Stimulated activated CD8-positive, alpha-beta memory T cell treated with anti-CD3 and anti-CD28 coated beads, Interleukin-4, amount 100 ng/mL, for 24 hours (primary cell): Measurements from ENCODE around the gene SORCS2.

Source experiments
- DNase-seq: peaks from one replicate; pipeline ENCODE4 v3.0.0-alpha.2; 2020; ENCODE audit warnings: low read depth

SORCS2 gene

DNA sequence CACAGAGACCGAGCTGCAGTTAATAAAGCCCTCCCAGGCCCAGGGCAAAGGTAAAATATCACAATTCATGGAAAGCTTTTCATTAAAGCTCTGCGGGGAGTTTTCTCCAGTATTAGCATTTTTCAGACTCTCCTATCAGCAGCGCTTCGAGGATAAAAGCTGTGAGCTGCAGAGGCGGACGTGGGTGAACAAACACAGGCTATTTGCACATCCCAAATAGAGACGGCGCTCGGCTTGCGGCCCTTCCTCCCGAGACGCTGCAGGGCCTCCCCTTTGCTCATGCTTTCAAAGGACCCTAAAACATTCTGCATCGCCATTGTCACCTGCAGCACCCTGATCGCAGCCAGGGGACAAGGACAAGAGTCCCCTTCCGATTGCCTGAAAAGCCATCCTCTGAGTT, 97.3 kb downstream of the SORCS2 start:
- no peak for DNase-seq

DNA sequence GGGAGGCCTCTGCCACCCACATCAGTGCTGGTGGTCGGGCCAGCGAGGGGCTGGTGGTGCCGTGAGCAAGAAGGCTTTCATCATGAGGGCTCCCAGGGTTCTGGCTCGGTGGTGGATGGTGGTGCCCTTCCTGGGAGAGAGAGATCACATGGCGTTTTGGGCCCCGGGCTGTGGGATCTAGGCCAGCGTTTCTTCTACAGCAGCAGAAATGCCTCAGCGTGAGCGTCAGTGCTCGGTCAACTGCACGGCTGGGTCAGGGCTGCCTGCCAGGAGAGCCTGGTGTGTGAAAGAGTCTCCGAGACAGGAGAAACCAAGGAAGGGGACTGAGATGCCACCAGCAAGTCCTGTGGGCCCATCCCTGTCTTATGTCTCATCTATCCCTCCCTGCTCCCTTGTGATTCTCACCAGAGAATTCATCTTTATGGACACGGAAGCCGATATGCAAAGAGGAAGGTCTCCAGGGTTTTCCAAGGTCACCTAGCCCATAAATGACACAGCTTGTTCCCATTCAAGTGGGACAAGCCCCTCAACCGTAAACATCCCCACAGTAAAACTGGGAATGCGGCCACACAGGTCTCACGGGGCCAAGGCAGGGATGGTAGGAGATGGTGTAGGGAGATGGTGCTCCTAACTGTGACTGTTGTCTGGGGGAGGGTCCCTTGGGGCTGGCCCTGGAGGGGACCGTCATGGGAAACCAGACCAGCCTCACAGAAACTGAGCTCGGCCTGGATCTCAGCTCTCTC, 99.2 kb downstream of the SORCS2 start:
- DNase-seq, result no peak

DNA sequence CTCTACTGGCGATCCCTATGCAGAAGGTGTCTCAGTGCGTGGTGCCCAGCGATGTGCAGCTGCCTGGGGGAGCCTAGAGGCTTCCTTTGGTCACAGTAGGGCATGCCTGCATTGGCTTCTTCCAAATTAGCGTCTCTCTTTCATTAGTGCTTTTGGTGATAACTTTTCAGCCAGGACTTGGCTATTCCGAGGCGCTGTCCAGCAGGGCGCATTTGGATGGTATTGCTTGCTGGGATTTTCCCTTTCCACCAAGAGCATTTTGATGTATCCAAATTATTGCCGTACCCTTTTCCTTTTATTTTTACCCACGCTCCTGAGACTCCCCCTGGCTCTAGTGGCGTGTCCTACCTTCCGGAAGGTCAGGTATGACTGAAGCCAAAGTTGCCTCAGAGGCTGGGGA, 101.4 kb downstream of the SORCS2 start:
- DNase-seq, result no peak

DNA sequence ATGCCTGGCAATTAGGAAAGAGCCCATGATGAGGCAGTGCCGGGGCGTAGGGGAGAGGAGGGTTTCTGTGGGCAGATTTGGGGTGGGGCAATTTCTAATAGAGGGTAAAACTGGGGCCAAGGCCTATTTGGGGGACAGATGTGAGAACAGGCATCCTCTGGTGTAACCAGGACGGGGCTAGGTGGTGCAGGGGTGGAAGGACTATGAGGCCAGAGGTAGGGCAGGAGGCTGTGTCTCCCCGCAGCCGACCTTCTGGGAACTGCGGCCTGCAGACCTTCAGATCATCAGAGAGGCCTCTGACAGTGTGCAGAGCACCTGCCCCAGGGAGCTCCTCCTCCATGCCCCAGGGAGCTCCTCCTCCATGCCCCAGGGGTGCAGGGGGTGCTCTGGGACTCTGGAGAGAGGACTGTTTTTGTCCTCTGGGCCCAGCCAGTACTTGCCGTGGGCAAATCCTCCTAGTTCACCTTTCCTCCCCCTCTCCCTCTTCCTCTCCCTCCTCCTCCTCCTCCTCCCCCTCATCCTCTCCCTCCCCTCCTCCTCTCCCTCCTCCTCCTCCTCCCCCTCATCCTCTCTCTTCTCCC, 101.9 kb downstream of the SORCS2 start:
- no peak for DNase-seq

DNA sequence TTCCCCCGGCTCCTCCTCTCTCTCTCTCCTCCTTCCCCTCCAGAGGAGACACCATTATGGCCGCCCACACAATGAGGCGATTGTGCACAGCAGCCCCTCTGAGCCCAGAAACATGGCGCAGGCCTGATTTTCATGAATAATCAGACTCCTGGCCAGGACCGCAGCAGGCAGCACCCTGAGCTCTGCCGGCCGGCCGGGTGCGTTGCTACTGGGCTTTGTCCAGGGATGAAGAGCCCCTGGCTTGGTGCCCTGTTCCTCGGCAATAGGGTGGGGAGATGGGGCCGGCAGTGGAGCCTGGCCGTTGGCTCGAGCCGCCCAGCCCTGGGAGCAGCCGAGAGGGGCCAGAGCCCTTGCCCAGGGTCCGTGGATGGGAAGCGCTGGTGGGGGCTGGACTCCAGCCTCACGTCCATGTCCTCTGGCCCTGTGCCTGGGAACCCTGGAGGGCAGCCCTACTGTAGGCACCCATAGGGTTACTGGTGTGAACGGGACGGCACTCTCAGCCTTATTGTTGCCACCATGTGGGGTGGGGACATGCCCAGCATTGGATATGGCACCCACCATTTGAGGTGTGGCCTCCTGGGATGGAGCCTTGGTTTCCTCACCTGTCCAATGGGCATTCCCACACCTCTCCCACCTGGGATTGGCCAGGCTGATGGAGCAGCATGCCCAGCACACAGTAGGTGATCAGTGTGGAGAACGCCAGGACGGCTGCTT, 103.0 kb downstream of the SORCS2 start:
- DNase-seq, result no peak

DNA sequence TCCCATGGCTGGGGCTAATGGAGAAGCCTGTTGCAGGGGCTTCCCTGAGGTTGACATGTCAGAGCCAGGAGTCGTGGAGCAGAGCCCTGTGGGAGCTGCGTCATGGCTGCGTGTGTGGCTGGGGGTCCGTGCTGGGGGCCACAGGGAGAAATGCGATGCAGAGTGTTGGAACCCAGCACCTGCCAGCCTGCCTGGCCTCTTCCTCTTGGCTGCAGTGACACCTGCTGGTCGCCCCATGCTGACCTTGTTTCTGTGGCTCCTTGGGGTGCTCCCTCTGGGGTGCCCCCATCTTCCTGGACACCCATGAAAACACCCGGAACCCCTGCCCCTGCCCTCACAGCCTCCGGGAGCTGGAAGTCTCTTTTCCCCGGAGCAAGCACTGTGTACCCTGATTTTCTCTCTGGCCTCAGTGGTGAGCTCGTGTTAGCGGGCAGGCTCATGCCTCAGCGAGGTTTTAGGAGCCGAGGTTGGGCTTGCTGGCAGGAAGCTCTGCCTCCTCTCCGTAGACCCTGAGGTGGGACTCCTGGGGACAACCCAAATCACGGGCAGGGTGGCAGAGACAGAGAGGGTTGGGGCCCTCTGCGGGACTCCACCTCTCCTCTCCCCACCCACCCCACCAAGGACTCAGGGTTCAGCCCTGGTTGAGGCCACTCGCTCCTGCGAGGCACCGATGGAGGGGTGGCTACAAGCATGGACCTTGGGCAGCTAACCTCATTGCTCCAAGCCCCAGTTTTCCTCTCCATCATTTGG, 103.7 kb downstream of the SORCS2 start:
- no peak for DNase-seq

DNA sequence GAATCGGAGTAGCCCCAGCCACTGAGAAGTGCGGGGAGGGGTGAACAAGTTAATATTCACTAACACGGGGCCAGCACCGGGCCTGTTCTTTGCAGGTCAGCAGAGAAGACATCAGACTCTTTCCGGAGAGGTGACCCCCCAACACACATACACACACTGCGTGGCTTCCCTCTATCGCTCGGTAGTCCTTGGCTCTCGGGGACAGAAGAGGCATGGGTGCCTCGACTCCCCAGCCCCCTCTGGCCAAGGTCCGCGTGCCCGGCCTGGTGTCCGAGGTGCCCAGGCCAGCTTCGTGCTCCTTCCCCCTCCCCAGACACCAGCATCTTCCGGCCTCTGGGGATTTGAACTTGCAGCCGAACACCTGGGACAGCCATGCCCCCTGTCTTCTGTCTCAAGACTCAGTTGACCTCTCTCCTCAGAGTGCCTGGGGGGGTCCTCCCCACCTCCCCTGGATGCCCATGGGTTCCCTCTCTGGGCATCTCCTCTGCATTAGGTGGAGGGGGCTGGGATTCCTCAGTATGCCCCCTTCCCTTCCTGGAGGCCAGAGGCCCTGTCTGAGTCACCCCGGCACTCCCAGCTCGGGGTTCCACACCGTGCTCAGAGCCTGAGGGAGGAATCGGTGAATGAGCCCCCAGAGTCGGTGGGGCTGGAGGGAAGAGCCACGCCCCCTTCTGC, 104.5 kb downstream of the SORCS2 start:
- DNase-seq, result no peak

DNA sequence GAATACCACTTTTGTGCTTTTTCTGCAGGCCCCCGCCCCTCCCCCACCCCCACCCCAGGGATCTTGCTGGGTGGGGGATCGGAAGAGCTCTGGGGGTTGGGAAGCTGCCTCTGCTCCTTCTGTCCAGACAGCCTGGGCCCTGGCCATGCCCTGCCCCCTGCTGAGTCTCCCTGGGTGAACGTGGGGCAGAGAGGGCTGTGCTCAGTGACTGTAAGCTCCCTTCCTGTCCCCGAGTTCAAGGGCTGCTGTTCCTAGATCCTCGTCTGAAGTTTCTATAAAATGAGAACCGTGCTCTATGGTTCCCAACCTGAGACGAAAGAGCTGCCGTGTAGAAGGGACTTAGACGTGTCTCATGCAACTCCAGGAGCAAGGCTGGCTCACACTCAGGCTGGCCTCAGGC, 105.0 kb downstream of the SORCS2 start:
- no peak for DNase-seq

DNA sequence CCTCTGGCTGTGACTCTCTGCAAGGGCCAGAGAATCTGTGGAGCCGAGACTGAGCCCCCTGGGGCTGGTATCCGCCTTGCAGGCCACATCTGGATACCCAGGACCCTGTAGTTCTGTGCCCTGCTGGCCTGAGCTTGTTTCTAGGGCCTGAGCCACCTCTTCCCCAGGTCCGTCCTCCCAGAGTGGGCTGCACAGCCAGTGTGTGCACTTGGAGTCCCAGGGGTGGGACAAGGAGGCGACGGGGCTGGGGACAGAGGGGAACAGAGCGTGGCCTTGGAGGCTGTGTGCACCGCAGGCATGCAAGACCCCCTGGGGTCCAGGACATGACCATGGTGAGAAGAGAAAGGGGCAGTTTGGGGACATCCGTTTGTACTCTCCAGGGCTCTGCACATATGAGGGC, 105.5 kb downstream of the SORCS2 start:
- no peak for DNase-seq

DNA sequence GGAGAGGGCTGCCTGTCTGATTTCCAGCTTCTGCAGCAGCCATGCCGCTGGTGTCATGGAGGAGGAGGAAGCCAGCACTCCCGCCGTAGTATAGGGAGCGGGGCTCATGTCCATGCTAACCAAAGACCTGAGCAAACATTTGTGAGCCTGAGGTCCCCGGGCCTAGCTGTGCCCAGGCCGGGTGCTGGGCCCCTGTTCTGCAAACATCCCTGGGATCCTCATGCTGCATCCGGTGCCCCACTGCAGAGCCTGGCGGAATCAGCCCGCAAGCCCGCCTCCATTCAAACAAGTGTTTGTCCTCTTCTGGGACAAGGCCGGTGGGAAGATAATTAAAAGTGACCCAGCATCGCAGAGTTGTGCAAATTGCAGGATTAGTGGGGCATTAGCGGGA, 106.3 kb downstream of the SORCS2 start:
- DNase-seq, result no peak

DNA sequence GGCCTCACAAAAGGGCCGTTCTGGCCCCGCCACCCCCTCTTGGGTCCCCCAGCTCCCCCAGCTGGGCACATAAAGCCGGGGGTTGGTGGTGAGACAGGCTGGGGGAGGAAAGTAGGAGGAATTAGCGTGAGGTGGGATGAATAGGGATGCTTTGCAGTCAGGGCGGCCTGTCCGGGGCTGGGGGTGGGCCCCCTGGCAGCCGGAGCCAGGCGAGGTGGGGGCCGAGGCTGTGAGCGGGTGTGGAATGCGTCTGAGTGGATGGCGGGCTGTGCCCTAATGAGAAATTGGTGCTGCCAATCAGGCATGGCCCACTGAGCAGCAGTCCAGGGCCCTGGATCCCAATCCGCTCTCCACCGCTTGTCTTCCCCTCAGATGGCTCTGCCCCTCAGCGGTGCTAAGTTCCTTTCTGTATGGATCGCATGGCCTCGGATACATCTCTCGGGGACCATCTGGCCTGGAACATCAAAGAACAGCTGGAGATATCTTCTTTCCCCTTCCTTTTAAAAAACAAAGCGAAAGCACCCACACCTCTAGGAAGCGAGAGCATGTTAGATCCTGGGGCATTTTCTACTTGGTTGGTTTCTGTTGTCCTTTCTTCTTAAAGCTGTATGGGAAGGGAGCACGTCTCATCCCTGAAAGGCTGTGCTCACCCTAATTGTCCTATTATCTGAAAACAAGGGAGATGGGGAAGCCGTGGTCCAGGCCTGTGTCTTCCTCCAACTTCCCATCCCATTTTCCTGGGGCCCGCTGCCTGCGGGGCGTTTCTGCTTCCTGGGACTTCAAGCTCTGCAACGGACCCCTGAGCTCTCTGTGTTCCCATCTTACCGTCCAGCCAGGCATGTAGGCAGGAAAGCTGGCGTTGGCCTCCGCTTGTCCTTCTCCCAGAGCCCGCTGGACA, 106.9 kb downstream of the SORCS2 start:
- no peak for DNase-seq

DNA sequence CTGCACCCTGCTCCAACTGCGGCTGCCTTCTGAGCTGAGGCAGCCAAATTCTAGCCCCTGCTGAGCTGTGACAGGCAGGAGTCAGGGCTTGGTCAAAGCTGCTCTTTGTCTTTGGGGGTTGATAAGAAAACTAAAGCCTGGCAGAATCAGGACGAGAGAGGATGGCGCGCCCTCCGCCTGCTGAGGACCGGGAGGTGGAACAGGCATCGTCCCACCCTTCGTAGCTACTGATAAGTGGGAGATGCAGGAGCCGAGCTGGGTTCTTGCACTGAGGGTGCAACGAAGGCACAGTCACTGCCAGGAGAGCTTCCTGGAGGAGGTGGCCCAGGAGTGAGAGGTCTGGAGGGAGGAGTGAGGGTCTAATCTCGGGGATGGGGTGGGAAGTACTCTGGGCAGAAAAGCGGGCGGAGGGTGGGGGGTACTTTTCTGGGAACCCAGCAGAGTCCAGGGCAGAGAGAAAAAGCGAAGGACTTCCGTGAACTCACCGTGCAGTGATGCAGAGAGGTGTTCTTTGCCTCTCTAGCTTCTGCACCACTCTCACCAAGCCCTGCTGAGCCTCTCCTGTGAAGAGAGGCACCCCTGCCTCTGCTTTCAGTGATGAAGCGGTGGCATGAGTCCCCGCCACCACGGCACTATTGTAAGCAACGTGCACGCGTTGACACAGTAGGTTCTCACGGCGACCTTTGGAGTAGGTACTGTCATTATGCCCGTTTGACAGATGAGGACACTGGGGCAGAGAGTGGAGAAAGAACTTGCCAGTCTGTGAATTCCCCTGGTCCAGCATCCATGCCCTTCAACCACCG, 107.8 kb downstream of the SORCS2 start:
- no peak for DNase-seq

DNA sequence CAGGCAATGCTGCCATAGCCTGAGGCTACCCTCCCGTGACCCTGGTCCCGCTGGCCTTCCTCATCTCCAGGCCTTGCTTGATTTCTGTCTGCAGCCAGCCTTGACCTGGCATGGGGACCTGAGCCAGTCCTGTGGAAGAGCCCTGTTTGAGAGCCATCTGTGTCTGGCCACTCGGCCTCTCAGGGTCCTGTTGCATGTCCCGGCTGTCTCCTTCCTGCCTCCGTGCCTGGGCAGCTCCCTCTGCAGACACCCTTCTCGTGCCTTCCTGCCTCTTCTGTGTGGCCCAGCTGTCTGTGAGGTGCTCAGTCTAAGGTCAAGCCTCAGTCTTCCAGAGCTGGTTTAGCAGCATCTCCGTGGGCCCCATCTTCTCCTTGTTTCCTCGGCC, 108.4 kb downstream of the SORCS2 start:
- DNase-seq, result no peak

DNA sequence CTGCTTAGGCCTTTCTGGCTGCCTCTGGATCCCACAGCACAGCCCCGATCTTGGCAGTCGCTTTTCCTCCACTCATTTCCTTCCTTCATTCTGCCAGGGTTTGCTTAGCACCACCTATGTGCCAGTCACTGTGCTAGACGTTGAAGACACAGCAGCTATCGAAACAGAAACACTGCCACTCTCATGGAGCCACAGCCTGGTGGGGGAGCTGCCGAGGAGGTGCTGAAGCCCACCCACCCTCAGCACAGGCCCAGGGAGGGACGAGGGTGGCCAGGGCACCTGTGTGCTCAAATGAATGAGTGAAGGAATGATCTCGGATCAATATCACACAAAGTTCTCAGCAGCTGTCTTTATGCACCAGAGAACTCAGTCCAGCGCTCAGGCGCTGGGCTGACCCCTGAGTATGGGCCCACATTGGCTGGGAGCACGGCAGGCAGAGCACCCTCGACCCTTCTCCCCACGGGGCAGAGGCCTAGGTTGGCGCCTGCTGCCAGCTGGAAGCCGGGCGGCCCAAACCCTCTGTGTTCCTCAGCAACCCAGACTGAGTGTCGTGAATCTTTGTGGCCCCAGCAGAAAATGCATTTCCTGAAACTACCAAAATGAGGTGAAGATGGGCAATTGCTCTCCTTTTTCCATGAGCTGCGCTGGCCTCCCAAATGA, 108.9 kb downstream of the SORCS2 start:
- no peak for DNase-seq

DNA sequence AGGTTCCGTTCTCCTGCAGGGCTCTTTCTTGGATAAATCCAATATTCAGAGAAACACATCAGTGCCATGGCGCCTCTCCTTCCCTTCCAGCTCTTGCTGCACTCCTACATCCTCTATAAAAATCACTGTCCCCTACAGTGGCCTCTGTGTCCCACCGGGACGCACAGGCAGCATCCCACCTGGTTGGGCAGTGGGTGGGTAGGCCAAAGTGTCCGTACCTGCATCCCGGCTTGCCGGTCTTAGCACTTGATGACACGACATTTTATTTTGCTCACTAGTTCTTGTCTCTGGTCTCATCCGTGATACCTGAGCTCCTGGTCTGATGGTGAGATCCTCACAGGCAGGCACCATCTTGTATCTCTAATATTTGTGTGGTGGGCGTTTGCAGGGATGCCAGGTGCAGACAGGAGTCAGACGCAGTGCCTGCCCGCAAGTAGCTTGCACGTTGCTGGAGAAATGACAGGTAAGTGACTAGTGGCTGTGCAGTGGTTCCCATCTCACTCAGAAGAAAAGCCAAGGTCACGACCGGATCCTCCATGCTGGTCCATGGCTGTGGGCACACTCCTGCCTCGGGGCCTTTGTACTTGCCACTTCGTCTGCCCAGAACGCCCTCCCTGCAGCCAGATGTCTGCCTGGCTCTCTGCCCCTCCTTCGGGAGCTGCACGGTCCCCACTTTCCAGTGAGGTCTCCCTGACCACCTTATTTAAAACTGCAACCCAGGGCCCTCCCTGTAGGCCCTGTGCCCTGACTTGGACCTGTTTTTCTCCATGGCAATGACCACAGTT, 109.7 kb downstream of the SORCS2 start:
- no peak for DNase-seq

DNA sequence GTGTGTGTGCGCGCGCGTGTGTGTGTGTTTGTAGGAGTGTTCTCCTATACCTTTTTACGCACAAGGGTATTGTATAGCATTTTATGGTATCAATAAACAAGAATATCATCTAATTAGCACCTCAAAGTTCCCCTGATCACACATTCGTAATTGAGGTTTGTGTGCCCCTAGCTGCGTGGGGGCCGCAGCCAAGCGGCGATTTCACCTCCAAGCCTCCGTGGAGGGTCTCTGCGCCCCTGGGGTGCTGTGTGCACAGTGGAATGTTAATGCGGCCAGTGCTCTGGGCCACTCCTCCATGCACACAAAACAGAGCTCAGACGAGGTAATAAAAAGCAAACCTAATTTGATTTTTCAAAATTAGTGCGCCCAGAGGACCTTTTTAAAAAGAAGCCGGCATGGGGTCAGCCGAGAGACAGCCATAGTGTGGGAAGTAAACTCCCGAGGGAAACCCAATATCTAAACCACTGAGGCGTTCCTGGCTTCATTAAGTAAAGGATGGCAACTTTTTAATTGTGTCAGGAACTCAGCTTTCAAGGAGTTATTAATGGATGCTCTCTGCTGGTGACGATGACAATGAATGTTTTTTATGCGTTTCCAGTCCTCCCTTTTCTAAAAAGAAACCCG, 110.6 kb downstream of the SORCS2 start:
- no peak for DNase-seq

DNA sequence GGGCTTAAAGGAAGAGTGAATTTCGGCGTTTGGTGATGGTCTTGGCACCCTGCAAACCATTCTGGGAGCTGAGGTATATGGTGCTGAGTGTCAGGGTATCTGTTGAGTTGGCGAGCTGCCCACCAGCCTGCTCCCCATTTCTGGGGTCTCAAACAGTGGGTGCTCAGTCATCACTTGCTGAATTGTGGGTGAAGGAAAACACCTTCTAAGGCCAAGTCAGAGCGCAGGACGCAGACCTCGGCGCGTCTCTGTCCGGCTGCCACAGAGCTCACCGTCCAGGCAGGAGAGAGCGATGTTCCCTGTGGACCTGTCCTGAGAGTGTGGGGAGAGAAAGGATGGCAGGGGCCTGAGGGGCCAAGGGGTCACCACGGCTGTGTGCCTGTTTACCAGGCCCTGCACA, 111.2 kb downstream of the SORCS2 start:
- no peak for DNase-seq

DNA sequence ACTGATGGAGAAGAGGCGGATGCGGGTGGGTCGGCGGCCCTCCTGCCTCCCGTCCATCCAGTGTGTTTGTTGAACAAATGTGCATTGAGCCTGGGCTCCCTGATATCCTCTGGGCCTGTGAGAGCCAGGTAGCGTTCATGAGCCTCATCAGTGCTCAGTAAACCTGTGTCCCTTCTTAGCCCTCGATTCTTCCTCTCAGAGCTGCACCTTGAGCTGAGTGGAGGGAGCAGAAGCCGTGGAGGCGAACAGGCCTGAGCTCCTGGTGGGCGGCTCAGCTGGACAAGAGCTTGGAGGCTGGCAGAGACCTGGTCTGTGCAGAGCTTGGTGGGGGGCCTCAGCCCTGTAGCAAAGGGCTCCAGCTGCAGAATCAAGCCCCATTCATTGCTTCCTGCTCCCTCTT, 112.1 kb downstream of the SORCS2 start:
- DNase-seq, result no peak
